ENCODE measurements around the gene ATF7.

GRCh38 chr12:53674977-53675700, 49.0 kb upstream of the ATF7 start:
- TF ChIP-seq EZH2 (IDR thresholded peaks at IDR 0.05; ENCODE audit: insufficient read depth, poor library complexity, severe bottlenecking) (no peak), EZH2phosphoT487 (IDR thresholded peaks at IDR 0.05; ENCODE audit: insufficient read depth, low read depth) (no peak)

Data from GM23248 (cell line).